ENCODE measurements around the gene UBE2V1.

DNA sequence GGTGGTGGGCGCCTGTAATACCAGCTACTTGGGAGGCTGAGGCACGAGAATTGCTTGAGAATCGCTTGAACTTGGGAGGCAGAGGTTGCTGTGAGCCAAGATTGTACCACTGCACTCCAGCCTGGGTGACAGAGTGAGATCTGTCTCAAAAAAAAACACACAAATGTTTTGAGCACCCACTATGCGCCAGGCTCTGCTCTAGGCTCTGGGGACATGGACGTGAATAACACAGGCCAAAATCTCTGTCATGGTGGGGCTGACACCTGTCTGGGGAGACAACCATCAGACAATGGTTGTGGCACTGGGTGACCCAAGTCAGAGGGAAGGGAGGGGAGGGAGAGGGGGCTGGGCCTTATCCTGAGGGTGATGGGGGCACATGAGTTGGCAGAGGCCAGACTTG lies 62.7 kb downstream of the UBE2V1 start:
- TF ChIP-seq, protein P1, sequence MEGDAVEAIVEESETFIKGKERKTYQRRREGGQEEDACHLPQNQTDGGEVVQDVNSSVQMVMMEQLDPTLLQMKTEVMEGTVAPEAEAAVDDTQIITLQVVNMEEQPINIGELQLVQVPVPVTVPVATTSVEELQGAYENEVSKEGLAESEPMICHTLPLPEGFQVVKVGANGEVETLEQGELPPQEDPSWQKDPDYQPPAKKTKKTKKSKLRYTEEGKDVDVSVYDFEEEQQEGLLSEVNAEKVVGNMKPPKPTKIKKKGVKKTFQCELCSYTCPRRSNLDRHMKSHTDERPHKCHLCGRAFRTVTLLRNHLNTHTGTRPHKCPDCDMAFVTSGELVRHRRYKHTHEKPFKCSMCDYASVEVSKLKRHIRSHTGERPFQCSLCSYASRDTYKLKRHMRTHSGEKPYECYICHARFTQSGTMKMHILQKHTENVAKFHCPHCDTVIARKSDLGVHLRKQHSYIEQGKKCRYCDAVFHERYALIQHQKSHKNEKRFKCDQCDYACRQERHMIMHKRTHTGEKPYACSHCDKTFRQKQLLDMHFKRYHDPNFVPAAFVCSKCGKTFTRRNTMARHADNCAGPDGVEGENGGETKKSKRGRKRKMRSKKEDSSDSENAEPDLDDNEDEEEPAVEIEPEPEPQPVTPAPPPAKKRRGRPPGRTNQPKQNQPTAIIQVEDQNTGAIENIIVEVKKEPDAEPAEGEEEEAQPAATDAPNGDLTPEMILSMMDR (IDR thresholded peaks at IDR 0.05; ENCODE audit: poor library complexity) = no peak
- TF ChIP-seq EZH2phosphoT487 (IDR thresholded peaks at IDR 0.05; ENCODE audit: low read depth, severe bottlenecking, unreplicated experiment) = no peak
